ENCODE results near the gene PHLDB2.

PHLDB2 gene

DNA sequence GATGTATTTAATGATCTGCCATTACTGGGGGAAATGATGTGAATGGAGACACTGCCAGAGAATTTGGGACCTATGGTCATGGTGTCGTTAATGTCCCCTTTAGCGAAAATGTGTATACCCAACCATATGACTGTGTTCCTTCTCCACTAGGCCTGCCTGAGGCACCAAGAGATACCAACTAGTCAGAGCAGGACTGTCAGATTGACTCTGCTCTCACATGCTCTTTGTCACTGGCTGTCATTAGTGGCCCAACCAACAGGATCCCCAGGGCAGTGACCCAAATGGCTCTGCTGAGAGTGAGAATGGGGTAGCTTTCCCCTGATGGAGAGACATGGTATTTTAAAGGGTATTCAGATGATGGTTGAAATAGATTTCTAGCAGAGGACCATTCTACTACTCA lies 142.5 kb downstream of the PHLDB2 start:
- DNase-seq = peak; percentile 73

DNA sequence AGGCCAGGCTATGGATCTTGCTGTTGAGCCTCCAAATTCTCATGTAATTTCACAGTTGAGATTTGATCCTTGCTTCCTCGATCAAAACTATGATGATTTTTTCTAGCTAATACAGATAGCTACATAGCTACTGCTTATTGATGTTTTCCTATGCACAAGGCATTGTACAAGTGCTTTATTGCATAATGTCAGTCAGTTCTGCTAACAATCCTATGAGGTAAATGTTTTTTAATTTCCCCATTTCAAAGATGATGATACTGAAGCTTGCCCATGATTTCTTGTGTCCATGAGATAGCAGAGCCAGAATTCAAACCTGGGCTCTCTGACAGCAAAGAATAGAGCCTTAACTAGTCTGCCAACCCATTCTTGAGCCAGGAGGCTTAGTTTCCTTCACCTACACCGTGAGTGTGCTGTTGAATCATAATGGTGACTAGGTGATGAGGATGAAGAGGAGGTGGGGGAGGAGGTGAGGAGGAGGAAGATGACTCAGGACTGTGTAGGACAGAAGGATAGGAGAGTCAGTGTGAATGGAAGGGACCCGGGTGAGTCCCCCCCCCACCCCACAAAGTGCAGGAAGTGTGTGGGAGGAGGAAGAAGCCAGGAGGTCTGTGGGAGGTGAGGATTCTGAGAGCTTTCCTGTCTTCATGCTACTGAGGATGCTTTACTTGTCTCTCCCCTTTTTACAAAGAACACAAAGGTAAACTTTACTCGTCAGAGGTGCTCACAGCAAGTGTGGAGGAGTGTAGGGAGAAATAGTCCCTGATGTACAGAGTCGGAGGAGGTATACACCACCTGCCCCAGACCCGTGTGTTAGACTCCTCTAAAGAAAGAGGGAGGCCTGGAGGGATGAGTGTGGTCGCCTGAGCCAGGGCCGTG lies 143.3 kb downstream of the PHLDB2 start:
- DNase-seq = no peak

GRCh38 chr3:112003321-112004080 lies 144.4 kb downstream of the PHLDB2 start:
- DNase-seq = no peak

DNA sequence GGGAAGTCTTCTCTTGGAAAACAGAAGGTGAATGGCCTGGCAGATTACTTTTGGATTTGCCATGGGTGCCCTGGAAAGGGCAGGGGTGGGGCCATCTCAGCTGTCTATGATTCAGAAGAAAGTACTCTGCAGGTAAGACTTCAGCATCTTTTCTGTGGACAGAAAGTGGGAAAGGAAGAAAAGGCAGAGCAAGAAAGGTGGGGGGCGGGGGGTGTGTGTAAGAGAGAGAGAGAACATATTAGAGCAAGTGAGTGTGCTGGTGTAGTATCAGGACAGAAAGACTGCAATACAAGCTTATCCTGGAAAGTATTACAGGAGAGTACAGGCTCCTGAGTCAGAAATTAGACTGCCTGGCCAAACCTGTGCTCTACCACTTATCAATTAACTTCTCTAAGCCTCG lies 145.1 kb downstream of the PHLDB2 start:
- DNase-seq = no peak

GRCh38 chr3:112004669-112005068 lies 145.6 kb downstream of the PHLDB2 start:
- DNase-seq = no peak

DNA sequence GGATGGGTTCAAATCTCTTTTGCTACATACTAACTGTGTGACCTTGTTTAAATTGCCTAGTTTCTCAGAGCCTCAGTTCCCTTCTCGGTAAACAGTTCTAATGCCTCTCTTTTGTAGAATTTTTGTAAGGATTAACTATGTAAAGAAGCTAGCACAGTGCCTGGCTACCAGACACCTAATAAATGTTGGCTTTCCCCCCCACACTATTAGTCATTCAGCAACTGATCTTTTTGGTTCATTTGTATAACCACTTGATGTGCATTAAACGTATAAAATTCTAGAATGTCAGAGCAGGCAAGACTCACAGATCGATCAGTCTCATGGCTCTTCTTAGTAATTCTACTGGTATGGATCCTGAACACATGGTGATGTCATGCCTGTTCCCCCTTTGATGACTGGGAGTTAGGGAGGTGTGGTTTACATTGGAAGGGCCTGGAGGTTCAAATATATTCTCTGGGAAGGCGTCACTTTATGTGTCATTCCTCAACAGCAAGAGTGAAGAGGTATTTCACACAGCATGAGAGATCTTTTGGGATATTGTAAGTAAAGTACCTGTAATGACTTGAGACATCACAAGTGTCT lies 146.1 kb downstream of the PHLDB2 start:
- no peak for DNase-seq

GRCh38 chr3:112007633-112008032 lies 148.6 kb downstream of the PHLDB2 start:
- DNase-seq = no peak

GRCh38 chr3:112009670-112010069 lies 150.6 kb downstream of the PHLDB2 start:
- no peak for DNase-seq

DNA sequence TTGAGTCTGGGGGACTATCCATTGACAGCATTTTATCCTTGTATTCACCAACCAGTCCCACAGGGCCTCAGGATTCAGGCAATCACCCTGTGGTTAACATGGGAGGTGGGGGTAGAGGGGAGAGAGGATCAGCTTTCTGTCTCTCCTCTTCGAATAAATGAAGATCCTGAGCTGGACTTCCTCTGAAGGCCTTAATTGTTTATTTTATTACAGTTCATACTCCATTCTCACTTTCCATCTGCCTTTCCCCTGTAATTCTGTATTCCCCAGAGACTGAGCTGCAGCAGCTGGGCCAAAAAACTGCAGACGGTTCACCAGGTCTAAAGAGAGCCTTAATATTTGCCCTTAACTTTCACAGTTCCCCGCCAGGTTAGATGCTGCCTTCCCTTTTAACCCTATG lies 151.6 kb downstream of the PHLDB2 start:
- no peak for DNase-seq

DNA sequence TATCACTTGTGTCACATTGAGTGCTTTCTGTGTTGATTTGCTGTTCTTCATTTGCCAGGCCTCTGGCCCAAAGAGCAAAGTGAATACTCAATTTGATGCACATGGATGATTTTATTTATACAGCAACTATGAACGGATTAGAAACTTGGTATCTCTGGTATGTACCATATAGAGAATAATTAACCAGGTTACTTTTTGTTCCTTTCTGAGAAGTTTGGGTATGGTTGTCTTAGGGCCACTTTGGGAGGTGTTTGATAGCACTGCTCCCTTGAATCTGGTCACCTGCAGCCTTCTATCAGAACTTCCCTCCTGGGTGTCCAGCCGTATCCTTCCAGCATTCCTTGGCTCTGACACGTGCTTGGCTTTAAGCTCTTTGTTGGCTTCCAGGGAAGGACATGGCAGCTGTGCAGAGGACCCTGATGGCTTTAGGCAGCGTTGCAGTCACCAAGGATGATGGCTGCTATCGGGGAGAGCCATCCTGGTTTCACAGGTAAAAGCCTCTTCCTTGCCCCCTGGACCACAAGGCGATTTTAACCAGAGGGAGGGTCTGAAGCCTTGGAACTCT lies 152.4 kb downstream of the PHLDB2 start:
- no peak for DNase-seq

GRCh38 chr3:112012205-112012992 lies 153.3 kb downstream of the PHLDB2 start:
- DNase-seq = no peak

- DNase-seq = peak; percentile 89
Measured at GRCh38 chr3:112013058-112013783, 154.2 kb downstream of the PHLDB2 start.

- DNase-seq = no peak
Measured at GRCh38 chr3:112013784-112014143, 154.7 kb downstream of the PHLDB2 start.

GRCh38 chr3:112017091-112017490 lies 158.0 kb downstream of the PHLDB2 start:
- DNase-seq = no peak

GRCh38 chr3:112018712-112019111 lies 159.6 kb downstream of the PHLDB2 start:
- no peak for DNase-seq

DNA sequence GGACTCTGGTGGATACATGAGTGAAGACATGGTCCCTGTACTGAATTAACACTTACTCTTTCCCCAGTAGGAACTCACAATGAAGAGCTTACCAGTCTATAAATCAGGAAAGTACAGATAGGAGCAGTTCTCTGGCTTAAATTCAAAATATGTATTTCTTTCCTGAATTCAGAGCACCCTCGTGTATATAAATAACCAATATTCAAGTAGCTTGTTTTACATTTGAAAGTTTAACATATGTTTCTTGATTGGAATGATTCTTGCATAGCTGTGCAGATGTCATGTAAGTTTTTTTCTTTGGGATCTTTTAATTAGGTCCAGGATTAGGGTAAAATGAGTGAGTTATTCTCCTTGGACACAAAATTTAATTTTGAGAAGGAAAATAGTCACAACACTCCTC lies 160.7 kb downstream of the PHLDB2 start:
- DNase-seq = no peak

- peak; percentile 76 for DNase-seq
Measured at GRCh38 chr3:112020674-112021085, 161.6 kb downstream of the PHLDB2 start.

Measured in eye (tissue), 1 donor.